Subcutaneous adipose tissue (tissue), 4 donors: Measurements from ENCODE around the gene CEP250. TPM values are rescaled to one million over a fixed set of nuclear protein-coding genes. Genes with fewer than 3 reads are reported as not detected.

Experiments
- CTCF ChIP-seq: fragments of 450-650 bp; IDR thresholded peaks from one replicate; pipeline ENCODE4 v1.5.1; 2016; ENCODE audit warnings: low read depth, mild to moderate bottlenecking, control low read depth, antibody characterized with exemption, moderate library complexity
- total RNA-seq, 4 donors: library from RNA; depleted of rRNA; stranded (reverse); fragments of >200 nt; gene quantifications; one replicate each; pipeline ENCODE4 v1.1.0, GENCODE V29; 2016

CEP250 gene
- total RNA-seq, 4 donors from 2014 or later: 6.8 to 31.6 (median 20.6) TPM

GRCh38 chr20:35489717-35490116, 34.3 kb downstream of the CEP250 start:
- no peak for TF ChIP-seq CTCF

GRCh38 chr20:35490736-35491181, 35.4 kb downstream of the CEP250 start:
- no peak for TF ChIP-seq CTCF

GRCh38 chr20:35491823-35492222, 36.4 kb downstream of the CEP250 start:
- no peak for TF ChIP-seq CTCF

- no peak for TF ChIP-seq CTCF
Measured at GRCh38 chr20:35492352-35492751, 37.0 kb downstream of the CEP250 start.

DNA sequence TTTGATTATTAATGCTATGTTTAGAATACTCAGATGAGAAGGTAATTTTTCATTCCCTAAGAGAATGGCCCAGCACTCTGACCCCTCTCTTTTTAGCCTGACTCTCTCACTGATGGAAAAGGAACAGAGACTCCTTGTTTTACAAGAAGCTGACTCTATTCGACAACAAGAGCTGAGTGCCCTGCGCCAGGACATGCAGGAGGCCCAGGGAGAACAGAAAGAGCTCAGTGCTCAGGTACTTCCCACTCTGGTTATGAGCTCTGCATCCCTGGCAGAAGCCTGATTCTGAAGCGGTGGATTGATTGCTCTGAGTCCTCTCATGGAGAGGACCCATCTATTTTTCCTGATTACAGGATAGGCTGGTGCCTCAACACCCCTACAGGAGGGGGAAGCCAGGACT, 41.1 kb downstream of the CEP250 start:
- TF ChIP-seq CTCF: no peak

DNA sequence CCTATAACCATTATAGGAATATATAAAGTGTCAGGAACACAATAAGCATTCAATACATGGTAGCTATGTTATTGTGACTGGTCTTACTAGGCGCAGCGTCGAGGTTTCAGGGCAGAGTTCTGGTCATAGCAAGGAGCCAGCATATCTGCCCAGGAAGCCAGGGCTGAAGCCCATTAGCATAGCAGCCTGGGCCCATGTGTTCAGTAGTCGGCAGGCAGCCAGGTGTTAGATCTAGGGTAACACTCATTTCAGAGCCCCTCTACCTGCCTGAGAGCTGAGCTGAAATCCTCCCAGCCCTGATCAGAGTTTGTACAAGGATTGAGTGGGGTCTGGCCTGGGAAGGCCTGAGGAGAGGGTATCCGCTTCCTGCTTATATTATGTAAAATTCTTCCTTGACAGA, 41.9 kb downstream of the CEP250 start:
- no peak for TF ChIP-seq CTCF

GRCh38 chr20:35497780-35498189, 42.4 kb downstream of the CEP250 start:
- no peak for TF ChIP-seq CTCF
